Osteoblast (primary cell): ENCODE measurements around the gene RHOJ. TPM values are rescaled to one million over a fixed set of nuclear protein-coding genes. Genes with fewer than 3 reads are reported as not detected.

ENCODE experiments used
- DNase-seq: peaks from one replicate; pipeline ENCODE4 v3.0.0; 2011; ENCODE audit warnings: low spot score, mixed read lengths; ENCODE audit not compliant: insufficient read length; ENCODE audit errors: missing footprints
- H2AFZ ChIP-seq: 2 replicates; pipeline ENCODE4 v1.6.0; 2011; ENCODE audit warnings: mild to moderate bottlenecking, low read length
- H3K27ac ChIP-seq: 2 replicates; pipeline ENCODE4 v1.5.1; 2011; ENCODE audit warnings: mild to moderate bottlenecking, low read depth, low read length, moderate library complexity
- H3K27me3 ChIP-seq: 2 replicates; pipeline ENCODE4 v1.6.0; 2012; ENCODE audit warnings: mild to moderate bottlenecking, control low read depth, inconsistent platforms, low read length, moderate library complexity; ENCODE audit not compliant: insufficient read depth
- H3K36me3 ChIP-seq: 2 replicates; pipeline ENCODE4 v1.5.1; 2011; ENCODE audit warnings: mild to moderate bottlenecking, low read length, control low read depth, moderate library complexity; ENCODE audit not compliant: insufficient read depth
- H3K4me1 ChIP-seq: 2 replicates; pipeline ENCODE4 v1.5.1; 2011; ENCODE audit warnings: mild to moderate bottlenecking, low read length, control low read depth, moderate library complexity; ENCODE audit not compliant: insufficient read depth
- H3K4me2 ChIP-seq: 2 replicates; pipeline ENCODE4 v1.6.0; 2011; ENCODE audit warnings: mild to moderate bottlenecking, low read length; ENCODE audit not compliant: insufficient read depth
- H3K4me3 ChIP-seq: fragments of 200-600 bp; sonication (generic); 3 replicates; pipeline ENCODE4 v1.5.1; 2012; ENCODE audit warnings: mild to moderate bottlenecking, low read length, inconsistent platforms; ENCODE audit not compliant: insufficient read depth
- H3K79me2 ChIP-seq: 2 replicates; pipeline ENCODE4 v1.6.0; 2012; ENCODE audit warnings: mild to moderate bottlenecking, low read length, control low read depth, inconsistent platforms; ENCODE audit not compliant: insufficient read depth
- H3K9me3 ChIP-seq: 2 replicates; pipeline ENCODE4 v1.5.1; 2011; ENCODE audit warnings: low read depth, low read length, control low read depth
- H4K20me1 ChIP-seq: 2 replicates; pipeline ENCODE4 v1.6.0; 2012; ENCODE audit warnings: mild to moderate bottlenecking, low read length, control low read depth; ENCODE audit not compliant: insufficient read depth
- CTCF ChIP-seq: IDR thresholded peaks from 2 replicates; pipeline ENCODE4 v1.5.1; 2011; ENCODE audit warnings: mild to moderate bottlenecking, low read depth, low read length, moderate library complexity; ENCODE audit errors: extremely low read depth
- total RNA-seq: library from RNA; depleted of rRNA; stranded (reverse); fragments of >200 nt; gene quantifications from 2 replicates; pipeline ENCODE4 v1.2.3, GENCODE V29; 2012

The RHOJ gene
- total RNA-seq, 1 donor = 4.3 TPM

- no peak for DNase-seq
- no peaks in the 10 kb centered on the region for H3K27me3 ChIP-seq
- TF ChIP-seq CTCF = no peak
- H3K4me3 ChIP-seq = no peak overlapping the region
- no peaks in the 10 kb centered on the region for H3K79me2 ChIP-seq
- no peak overlapping the region for H3K27ac ChIP-seq
- H3K9me3 ChIP-seq = no peaks in the 10 kb centered on the region
- no peak overlapping the region for H3K4me2 ChIP-seq
- no peak overlapping the region for H2AFZ ChIP-seq
- H3K4me1 ChIP-seq = no peaks in the 10 kb centered on the region
- H3K36me3 ChIP-seq = no peaks in the 10 kb centered on the region
- H4K20me1 ChIP-seq = no peaks in the 10 kb centered on the region
These were observed 62.9 kb downstream of the RHOJ start for GRCh38 chr14:63267171-63267570.

- H3K36me3 ChIP-seq = no peaks in the 10 kb centered on the region
- H3K4me1 ChIP-seq = no peaks in the 10 kb centered on the region
- no peak overlapping the region for H2AFZ ChIP-seq
- TF ChIP-seq CTCF = no peak
- H3K79me2 ChIP-seq = no peaks in the 10 kb centered on the region
- H3K4me3 ChIP-seq = no peak overlapping the region
- H3K27ac ChIP-seq = no peak overlapping the region
- H3K4me2 ChIP-seq = no peak overlapping the region
- no peaks in the 10 kb centered on the region for H3K27me3 ChIP-seq
- no peak for DNase-seq
- no peaks in the 10 kb centered on the region for H3K9me3 ChIP-seq
- no peaks in the 10 kb centered on the region for H4K20me1 ChIP-seq
These were observed 64.5 kb downstream of the RHOJ start for GRCh38 chr14:63268771-63269170.

DNA sequence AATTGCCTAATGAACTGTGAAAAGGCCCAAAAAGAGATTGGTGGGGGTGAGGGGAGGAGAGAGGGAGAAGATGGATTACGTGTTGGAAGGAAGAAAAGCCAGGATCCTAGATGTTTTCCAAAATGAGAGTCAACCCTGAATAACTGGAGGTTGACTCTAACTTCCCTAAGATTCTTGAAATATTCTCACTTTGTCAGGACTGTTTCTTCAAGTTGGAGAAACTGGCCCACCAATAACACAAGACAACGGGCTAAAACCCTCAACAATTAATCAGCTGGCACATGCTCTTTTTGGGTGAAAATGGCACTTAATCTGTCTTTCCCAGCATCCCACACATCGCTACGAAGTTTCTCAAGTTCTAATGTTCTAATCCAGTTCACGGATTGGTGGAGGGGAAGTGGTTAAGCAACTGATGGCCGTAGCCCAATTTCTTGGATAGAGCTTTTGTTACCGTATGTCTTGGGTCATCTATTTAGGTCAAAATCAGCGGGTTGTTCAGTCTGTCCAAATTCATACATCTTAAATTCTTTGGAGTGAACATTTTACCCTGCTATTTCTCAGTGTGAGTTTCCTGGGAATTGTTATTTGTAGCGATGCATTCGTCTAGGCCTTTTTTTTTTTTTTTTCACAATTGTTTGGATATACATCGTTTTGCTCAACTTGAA, 65.5 kb downstream of the RHOJ start:
- H3K9me3 ChIP-seq = no peaks in the 10 kb centered on the region
- no peak for DNase-seq
- H3K79me2 ChIP-seq = no peaks in the 10 kb centered on the region
- H3K36me3 ChIP-seq = no peaks in the 10 kb centered on the region
- no peak for TF ChIP-seq CTCF
- H3K27me3 ChIP-seq = no peaks in the 10 kb centered on the region
- H3K4me1 ChIP-seq = no peaks in the 10 kb centered on the region
- H3K27ac ChIP-seq = no peak overlapping the region
- no peaks in the 10 kb centered on the region for H4K20me1 ChIP-seq
- no peak overlapping the region for H2AFZ ChIP-seq
- no peak overlapping the region for H3K4me2 ChIP-seq
- no peak overlapping the region for H3K4me3 ChIP-seq

DNA sequence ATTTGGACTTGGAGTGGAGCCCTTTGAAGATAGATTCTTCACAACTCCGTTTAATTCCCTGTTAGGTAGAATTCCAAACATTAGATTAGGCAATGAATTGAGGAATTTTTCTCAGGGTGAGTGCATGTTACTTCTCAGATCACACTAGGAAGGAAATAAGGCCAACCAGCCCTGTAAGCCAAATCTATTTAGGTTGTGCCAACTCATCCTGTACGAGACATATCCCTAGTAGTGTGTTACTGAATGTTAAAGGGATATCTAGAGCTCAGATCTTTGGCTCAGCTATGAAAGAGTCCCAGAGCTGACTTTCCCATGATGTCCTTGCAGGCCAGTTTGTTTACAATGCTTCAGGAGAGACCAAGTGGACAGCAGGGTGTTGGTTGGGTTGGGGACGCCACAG, 68.9 kb downstream of the RHOJ start:
- no peak for DNase-seq
- Histone ChIP-seq H3K79me2 (no peaks in the 10 kb centered on the region), H3K27ac (no peak overlapping the region), H3K9me3 (no peaks in the 10 kb centered on the region), H2AFZ (no peak overlapping the region), H3K4me1 (no peaks in the 10 kb centered on the region), H3K4me3 (no peak overlapping the region), H4K20me1 (no peaks in the 10 kb centered on the region), H3K4me2 (no peak overlapping the region), H3K27me3 (no peaks in the 10 kb centered on the region), H3K36me3 (no peaks in the 10 kb centered on the region)
- no peak for TF ChIP-seq CTCF
